GM12872 (cell line): ENCODE measurements around the gene CHMP1B.

Experiments
- TF ChIP-seq, protein P1 (sequence below): IDR thresholded peaks from 3 replicates; pipeline ENCODE4 v1.5.1; 2011; ENCODE audit warnings: low read depth, mild to moderate bottlenecking, low read length, moderate library complexity; ENCODE audit not compliant: insufficient read depth

The CHMP1B gene

DNA sequence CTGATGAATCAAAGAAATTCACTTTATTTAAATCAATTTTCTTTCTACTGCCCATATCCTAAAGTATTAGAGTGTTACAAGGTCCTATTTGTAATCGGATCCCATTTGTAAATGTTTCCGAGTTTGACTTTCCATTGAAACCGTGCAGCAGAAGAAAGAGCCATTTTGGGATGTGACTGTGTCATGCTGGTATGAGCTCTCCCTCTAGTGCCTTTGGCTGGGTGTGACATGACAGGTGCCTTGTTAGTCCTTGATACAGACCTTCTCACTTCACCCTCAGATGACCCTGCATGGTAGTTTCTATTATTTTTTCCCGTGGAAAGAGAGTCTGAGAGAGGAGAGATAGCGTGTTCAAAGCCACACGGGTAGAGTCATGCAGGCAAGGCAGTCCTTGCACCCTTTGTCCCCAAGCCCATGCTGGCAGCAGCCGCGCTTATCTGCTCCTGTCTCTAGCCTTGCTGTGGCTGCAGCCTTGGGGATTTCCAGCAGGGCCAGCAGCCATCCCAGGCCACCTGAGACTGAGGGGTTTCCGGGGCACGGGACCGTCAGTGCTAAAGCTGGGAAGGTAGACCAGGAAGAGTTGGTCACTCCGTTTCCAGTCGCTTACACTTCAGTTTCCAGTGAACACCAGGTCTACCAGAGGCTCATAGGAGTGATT, 21.4 kb downstream of the CHMP1B start:
- TF ChIP-seq, protein P1, sequence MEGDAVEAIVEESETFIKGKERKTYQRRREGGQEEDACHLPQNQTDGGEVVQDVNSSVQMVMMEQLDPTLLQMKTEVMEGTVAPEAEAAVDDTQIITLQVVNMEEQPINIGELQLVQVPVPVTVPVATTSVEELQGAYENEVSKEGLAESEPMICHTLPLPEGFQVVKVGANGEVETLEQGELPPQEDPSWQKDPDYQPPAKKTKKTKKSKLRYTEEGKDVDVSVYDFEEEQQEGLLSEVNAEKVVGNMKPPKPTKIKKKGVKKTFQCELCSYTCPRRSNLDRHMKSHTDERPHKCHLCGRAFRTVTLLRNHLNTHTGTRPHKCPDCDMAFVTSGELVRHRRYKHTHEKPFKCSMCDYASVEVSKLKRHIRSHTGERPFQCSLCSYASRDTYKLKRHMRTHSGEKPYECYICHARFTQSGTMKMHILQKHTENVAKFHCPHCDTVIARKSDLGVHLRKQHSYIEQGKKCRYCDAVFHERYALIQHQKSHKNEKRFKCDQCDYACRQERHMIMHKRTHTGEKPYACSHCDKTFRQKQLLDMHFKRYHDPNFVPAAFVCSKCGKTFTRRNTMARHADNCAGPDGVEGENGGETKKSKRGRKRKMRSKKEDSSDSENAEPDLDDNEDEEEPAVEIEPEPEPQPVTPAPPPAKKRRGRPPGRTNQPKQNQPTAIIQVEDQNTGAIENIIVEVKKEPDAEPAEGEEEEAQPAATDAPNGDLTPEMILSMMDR: peak; percentile 37

DNA sequence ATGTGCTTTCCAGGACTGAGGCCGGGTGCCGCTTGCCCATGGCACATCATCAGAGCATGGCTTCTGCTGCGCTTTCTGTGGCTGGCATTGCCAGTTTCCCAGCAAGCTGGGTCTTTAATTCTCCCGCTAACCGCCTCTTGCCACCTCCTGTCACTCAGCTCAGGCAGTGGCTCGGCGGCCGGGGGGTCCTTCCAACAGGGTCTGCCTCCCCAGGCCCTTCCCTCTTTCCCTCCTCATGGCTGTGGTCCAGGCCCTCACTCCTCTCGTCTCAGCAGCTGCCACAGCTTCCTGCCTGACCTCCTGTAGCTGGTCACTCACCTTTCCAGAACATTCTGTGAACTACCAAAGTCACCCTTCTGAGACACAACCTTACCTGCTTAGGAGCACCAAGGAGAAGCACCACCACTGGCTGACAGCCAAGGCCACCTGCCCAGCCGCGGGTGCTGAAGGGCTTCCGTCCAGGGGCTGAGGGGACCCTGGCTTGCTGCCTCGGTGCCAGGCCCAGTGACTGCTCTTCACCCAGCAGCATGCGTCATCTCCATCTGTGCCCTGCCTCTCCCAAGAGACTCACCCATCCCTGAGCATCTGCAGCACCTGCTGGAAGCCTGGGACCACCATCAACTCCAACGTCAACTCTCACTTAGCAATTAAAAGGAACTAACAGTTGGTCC, 22.6 kb downstream of the CHMP1B start:
- TF ChIP-seq, protein P1: no peak

DNA sequence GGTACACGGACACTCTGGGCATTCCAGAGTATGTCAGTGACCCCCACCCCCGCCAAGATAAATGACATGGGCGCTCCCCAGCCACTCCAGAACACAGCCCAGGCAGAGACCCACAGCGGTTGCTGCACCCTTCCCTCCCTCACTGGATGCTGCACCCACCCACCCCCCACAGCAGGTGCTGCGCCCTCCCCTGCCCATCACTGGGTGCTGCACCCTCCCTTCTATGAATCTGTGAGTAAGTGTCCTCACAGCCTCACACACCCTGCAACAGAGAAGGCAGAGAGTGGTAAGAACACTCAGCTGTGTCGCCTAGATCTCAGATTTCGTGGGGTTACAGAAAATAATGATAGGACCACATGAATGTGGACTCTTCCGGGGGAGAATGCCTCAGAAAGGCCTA, 23.5 kb downstream of the CHMP1B start:
- TF ChIP-seq, protein P1: 0 out of 3 replicates have a peak, but pooled peaks have one; percentile 5

DNA sequence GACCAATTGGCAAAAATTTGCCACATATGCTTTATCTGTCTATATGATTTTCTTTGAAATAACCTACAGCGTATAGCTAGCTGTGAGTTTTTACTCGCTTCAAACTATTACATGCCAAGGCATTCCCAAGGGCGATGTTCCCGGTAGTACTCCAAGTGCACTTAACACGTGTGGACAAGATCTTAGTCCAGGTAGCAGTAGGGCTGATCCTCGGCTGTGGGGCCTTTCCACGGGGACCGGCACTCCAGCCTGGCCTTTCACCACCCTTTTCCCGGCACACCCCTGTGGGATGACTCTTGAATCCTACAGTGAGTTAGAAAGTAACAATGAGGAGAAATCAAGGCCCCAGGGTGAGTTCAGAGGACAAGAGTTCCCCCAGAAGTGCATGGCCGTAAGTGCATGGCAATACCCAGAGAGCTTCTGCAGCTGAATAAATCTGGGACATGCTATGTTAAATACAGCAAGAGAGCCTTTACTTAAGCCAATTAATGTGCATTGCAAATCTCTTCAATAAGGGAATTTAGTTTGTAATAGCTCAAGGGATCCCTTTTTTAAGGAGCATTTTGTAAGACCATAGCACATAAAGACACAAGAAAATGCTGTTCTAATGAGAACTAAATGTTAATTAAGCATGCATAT, 26.4 kb downstream of the CHMP1B start:
- TF ChIP-seq, protein P1: no peak

DNA sequence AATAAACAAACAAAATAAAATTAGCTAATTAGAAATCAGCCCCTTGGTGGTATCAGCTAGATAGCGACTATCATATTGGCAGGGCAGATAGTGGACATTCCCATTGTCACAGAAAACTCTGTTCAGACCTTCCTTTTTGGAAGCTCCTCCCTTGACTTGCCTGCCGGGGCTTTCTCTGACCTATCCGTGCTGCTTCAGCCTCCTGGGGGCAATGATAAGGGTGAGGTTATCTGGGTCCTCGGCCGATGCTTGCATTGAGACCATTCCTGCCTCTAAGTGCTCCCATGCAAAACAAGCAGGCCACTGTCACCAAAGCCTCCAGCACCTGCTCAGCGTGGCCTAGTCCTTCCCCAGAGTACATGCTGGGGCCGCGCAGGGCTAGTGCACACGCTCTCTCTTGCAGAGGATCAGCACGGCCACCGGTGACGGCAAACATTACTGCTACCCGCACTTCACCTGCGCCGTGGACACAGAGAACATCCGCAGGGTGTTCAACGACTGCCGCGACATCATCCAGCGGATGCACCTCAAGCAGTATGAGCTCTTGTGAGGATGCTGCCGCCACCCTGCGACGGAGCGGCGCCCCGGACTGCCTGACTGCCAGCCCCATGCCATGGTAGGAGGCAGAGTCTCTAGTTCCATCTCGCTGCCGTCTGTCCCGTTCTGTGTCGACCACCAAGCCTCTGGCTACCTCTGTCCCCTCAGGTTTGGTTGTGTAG, 29.5 kb downstream of the CHMP1B start:
- TF ChIP-seq, protein P1: no peak

DNA sequence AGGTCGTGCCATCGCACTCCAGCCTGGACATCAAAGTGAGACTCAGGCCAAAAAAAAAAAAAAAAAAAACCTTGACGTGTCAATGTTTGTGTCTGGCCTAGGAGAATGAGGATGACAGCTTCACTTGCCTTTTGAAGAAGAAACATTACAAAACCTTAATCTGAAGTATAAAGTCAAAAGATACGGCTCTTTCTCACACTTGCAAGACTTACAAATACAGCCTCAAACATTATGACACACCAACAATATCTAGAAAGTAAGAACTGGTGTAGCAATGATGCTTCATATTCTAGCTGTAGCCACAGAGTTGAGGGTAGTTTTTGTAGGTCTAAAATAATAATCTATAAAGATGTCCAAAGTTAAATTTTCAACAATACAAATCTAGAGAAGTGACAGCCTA, 31.4 kb downstream of the CHMP1B start:
- TF ChIP-seq, protein P1: no peak

DNA sequence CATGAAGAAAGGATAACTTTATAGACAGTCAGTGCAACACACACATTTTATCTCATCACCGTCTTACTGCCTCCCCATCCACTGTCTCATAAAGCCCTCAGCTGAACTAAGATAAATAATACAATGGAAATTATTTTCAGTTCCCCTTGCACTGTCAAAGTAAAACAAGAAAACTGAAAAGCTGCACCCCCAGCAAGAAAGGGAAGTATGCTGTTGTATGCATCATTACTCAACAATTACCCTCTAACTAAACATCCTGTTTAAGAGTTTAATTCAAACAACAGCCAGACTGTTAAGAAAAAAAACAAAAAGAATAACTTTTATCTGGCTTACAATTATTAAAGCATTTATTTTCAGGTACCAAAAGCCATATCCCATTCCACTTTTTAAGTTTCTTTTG, 31.9 kb downstream of the CHMP1B start:
- TF ChIP-seq, protein P1: no peak
